Measurements from ENCODE around the gene PARL.

- no peak for TF ChIP-seq EZH2 (IDR thresholded peaks at IDR 0.05; ENCODE audit: low read length, unreplicated experiment)
- TF ChIP-seq, protein P1, sequence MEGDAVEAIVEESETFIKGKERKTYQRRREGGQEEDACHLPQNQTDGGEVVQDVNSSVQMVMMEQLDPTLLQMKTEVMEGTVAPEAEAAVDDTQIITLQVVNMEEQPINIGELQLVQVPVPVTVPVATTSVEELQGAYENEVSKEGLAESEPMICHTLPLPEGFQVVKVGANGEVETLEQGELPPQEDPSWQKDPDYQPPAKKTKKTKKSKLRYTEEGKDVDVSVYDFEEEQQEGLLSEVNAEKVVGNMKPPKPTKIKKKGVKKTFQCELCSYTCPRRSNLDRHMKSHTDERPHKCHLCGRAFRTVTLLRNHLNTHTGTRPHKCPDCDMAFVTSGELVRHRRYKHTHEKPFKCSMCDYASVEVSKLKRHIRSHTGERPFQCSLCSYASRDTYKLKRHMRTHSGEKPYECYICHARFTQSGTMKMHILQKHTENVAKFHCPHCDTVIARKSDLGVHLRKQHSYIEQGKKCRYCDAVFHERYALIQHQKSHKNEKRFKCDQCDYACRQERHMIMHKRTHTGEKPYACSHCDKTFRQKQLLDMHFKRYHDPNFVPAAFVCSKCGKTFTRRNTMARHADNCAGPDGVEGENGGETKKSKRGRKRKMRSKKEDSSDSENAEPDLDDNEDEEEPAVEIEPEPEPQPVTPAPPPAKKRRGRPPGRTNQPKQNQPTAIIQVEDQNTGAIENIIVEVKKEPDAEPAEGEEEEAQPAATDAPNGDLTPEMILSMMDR (conservative IDR thresholded peaks at IDR 0.05; ENCODE audit: low read depth, low read length) = no peak
Measured at GRCh38 chr3:183930086-183930485, 45.4 kb upstream of the PARL start.
